Smooth muscle cell (in vitro differentiated cells): ENCODE data around the gene CRIM1. TPM values are rescaled to one million over a fixed set of nuclear protein-coding genes. Genes with fewer than 3 reads are reported as not detected.

Experiments
- DNase-seq: peaks from one replicate; lab custom pipeline; 2025; ENCODE audit not compliant: unreplicated experiment; lab: John Stamatoyannopoulos, UW
- H2AFZ ChIP-seq: fragments of 200-600 bp; sonication (generic); 2 replicates; pipeline ENCODE4 v1.6.0; 2016; ENCODE audit warnings: antibody characterized with exemption, low read depth, mild to moderate bottlenecking
- H3F3A ChIP-seq: fragments of 200-600 bp; sonication (generic); 2 replicates; pipeline ENCODE4 v1.6.0; 2017; ENCODE audit warnings: antibody characterized with exemption, low read depth
- H3K27ac ChIP-seq: fragments of 200-600 bp; sonication (generic); 2 replicates; pipeline ENCODE4 v1.5.1; 2016; ENCODE audit warnings: low read depth, mild to moderate bottlenecking
- H3K27me3 ChIP-seq: fragments of 200-600 bp; sonication (generic); 2 replicates; pipeline ENCODE4 v1.6.1; 2016; ENCODE audit warnings: low read depth, mild to moderate bottlenecking
- H3K36me3 ChIP-seq: fragments of 200-600 bp; sonication (generic); 2 replicates; pipeline ENCODE4 v1.5.1; 2016; ENCODE audit warnings: low read depth
- H3K4me1 ChIP-seq: fragments of 200-600 bp; sonication (generic); 2 replicates; pipeline ENCODE4 v1.5.1; 2016; ENCODE audit warnings: low read depth
- H3K4me2 ChIP-seq: fragments of 200-600 bp; sonication (generic); 2 replicates; pipeline ENCODE4 v1.6.0; 2016; ENCODE audit warnings: mild to moderate bottlenecking
- H3K4me3 ChIP-seq: fragments of 200-600 bp; sonication (generic); 2 replicates; pipeline ENCODE4 v1.5.1; 2016; ENCODE audit warnings: mild to moderate bottlenecking
- H3K79me2 ChIP-seq: fragments of 200-600 bp; sonication (generic); 2 replicates; pipeline ENCODE4 v1.6.0; 2016; ENCODE audit warnings: low read depth, mild to moderate bottlenecking
- H3K9ac ChIP-seq: fragments of 200-600 bp; sonication (generic); 2 replicates; pipeline ENCODE4 v1.6.0; 2016; ENCODE audit warnings: low read depth
- H3K9me3 ChIP-seq: fragments of 200-600 bp; sonication (generic); replicated peaks from 2 replicates; pipeline ENCODE4 v1.5.1; 2016; ENCODE audit warnings: low read depth
- H4K20me1 ChIP-seq: fragments of 200-600 bp; sonication (generic); 2 replicates; pipeline ENCODE4 v1.6.0; 2016; ENCODE audit warnings: low read depth
- CTCF ChIP-seq: fragments of 200-600 bp; sonication (generic); IDR thresholded peaks from 2 replicates; pipeline ENCODE4 v1.5.1; 2017; ENCODE audit warnings: borderline replicate concordance, mild to moderate bottlenecking, antibody characterized with exemption; ENCODE audit not compliant: insufficient read depth, poor library complexity, severe bottlenecking
- WGBS: methylation state at CpG from one replicate; pipeline ENCODE4 v1.1.7; 2016; ENCODE audit warnings: low lambda C conversion rate; 5-methylcytosine and 5-hydroxymethylcytosine counted together
- polyA plus RNA-seq: library from polyadenylated mRNA; unstranded; fragments of >200 nt; fragmentation: Nextera tagmentation; extraction: Ambion mirVana; gene quantifications from 2 replicates; pipeline ENCODE4 v1.2.1, GENCODE V29; 2016
- total RNA-seq: library from RNA; depleted of rRNA; stranded (reverse); fragments of >200 nt; gene quantifications from 2 replicates; pipeline ENCODE4 v1.2.3, GENCODE V29; 2014

CRIM1 gene
- total and polyA plus RNA-seq, 2 experiments from 2014 or later: 10.1 to 28.0 TPM

DNA sequence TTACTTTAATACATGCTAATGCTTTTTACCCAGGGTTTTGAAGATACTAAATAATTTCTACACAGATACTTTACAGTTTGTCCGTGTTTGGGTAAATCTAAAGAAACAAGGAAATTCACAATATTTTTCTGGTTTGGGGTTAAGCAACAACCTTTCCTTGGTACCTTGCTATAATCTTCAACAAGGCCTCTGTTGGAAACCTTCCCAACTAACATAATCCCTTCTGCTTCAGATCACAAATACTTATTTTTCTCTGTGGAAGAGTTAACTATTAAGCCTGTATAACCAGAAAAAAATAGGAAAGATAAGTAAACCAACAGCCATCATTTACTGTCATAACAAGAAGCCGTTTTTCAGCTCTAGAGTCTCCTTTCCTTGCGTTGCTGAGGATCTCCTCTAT, 227.4 kb downstream of the CRIM1 start:
- Histone ChIP-seq H3F3A (no peaks in the 10 kb centered on the region), H3K9ac (no peak overlapping the region), H4K20me1 (peaks cover 18% of the 10 kb centered on the region), H3K4me3 (no peak overlapping the region), H3K4me2 (no peak overlapping the region), H3K27me3 (no peaks in the 10 kb centered on the region), H3K27ac (no peak overlapping the region), H3K9me3 (no peaks in the 10 kb centered on the region), H2AFZ (no peak overlapping the region), H3K79me2 (no peaks in the 10 kb centered on the region), H3K36me3 (peaks cover 8% of the 10 kb centered on the region), H3K4me1 (no peaks in the 10 kb centered on the region)
- no peak for DNase-seq
- 92% methylated on average over 3 of the region's 3 CpGs for WGBS
- TF ChIP-seq CTCF: no peak

DNA sequence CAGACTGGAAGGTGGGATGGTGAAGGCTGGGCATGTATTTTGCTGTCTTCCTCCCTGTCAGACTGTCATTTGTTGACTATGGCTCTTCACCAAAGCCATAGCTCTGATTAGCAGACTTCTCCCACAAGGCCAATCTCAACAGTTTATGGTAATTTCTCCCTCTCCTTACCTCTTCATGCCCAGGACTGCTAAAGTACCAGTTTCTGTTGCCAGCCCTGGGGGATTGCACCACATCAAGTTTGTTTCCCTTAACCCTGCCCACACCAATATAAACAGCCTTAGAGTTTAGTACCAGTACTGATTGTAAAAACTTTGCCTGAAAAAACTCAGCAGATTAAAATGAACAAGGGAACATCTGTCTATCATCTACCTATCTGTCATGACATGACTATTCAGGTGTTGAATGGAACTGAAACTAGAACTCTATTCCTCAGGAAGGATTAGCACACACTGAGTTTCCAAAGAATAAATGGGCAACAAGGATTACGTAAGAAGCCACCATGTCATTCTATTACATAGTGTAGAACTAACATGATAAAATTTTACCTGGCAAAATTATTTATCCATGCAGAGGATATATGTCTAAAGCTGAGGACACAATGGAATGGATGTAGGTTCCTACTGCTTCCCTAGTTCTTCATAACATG, 228.7 kb downstream of the CRIM1 start:
- Histone ChIP-seq H4K20me1 (peaks cover 21% of the 10 kb centered on the region), H3K36me3 (peaks cover 8% of the 10 kb centered on the region), H3K27ac (no peak overlapping the region), H3K9me3 (no peaks in the 10 kb centered on the region), H3K4me1 (no peaks in the 10 kb centered on the region), H3F3A (no peaks in the 10 kb centered on the region), H3K4me3 (no peak overlapping the region), H3K4me2 (no peak overlapping the region), H3K79me2 (no peaks in the 10 kb centered on the region), H2AFZ (no peak overlapping the region), H3K9ac (no peak overlapping the region), H3K27me3 (no peaks in the 10 kb centered on the region)
- DNase-seq: no peak
- WGBS: 100% methylated on average over 1 of the region's 1 CpG
- TF ChIP-seq CTCF: no peak

DNA sequence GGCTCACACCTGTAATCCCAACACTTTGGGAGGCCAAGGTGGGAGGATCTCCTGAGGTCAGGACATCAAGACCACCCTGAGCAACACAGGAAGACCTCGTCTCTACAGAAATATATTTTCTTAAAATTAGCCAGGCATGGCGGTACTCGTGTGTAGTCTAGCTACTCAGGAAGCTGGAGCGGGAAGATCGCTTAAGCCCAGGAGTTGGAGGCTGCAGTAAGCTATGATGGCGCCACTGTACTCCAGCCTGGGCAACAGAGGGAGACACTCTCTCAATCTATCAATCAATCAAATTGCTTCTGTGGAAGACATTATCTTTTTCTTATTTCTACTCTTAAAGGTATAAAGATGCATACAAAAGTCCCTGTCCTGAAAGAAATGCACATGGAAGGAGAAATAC, 231.1 kb downstream of the CRIM1 start:
- Histone ChIP-seq H2AFZ (no peak overlapping the region), H3K9me3 (no peaks in the 10 kb centered on the region), H3K79me2 (peaks cover 12% of the 10 kb centered on the region), H3K36me3 (peaks cover 8% of the 10 kb centered on the region), H3K4me1 (no peaks in the 10 kb centered on the region), H3K9ac (no peak overlapping the region), H4K20me1 (peaks cover 37% of the 10 kb centered on the region), H3K4me3 (no peak overlapping the region), H3F3A (no peaks in the 10 kb centered on the region), H3K27me3 (no peaks in the 10 kb centered on the region), H3K4me2 (no peak overlapping the region), H3K27ac (no peak overlapping the region)
- TF ChIP-seq CTCF: no peak
- DNase-seq: no peak
- WGBS: 99% methylated on average over 6 of the region's 6 CpGs

- H3K4me3 ChIP-seq: no peak overlapping the region
- DNase-seq: no peak
- peaks cover 41% of the 10 kb centered on the region for H4K20me1 ChIP-seq
- WGBS: 100% methylated on average over 1 of the region's 1 CpG
- H3K27ac ChIP-seq: no peak overlapping the region
- no peak overlapping the region for H3K9ac ChIP-seq
- no peaks in the 10 kb centered on the region for H3K9me3 ChIP-seq
- no peaks in the 10 kb centered on the region for H3K27me3 ChIP-seq
- H3K4me2 ChIP-seq: no peak overlapping the region
- peaks cover 15% of the 10 kb centered on the region for H3K79me2 ChIP-seq
- TF ChIP-seq CTCF: no peak
- no peak overlapping the region for H2AFZ ChIP-seq
- H3F3A ChIP-seq: no peaks in the 10 kb centered on the region
- H3K4me1 ChIP-seq: no peaks in the 10 kb centered on the region
- peaks cover 8% of the 10 kb centered on the region for H3K36me3 ChIP-seq
Observed at GRCh38 chr2:36587101-36587500, 231.5 kb downstream of the CRIM1 start.
